ENCODE results near the gene ASB4. TPM values are rescaled to one million over a fixed set of nuclear protein-coding genes. Genes with fewer than 3 reads are reported as not detected.

The ASB4 gene
- total RNA-seq, 1 experiment from 2014 or later: not detected

- no peaks in the 10 kb centered on the region for H3K9me3 ChIP-seq (ENCODE audit: low read depth, low read length, poor library complexity, severe bottlenecking)
- no peaks in the 10 kb centered on the region for H3K36me3 ChIP-seq (ENCODE audit: insufficient read depth, low read length, poor library complexity, severe bottlenecking)
- TF ChIP-seq, protein P1, sequence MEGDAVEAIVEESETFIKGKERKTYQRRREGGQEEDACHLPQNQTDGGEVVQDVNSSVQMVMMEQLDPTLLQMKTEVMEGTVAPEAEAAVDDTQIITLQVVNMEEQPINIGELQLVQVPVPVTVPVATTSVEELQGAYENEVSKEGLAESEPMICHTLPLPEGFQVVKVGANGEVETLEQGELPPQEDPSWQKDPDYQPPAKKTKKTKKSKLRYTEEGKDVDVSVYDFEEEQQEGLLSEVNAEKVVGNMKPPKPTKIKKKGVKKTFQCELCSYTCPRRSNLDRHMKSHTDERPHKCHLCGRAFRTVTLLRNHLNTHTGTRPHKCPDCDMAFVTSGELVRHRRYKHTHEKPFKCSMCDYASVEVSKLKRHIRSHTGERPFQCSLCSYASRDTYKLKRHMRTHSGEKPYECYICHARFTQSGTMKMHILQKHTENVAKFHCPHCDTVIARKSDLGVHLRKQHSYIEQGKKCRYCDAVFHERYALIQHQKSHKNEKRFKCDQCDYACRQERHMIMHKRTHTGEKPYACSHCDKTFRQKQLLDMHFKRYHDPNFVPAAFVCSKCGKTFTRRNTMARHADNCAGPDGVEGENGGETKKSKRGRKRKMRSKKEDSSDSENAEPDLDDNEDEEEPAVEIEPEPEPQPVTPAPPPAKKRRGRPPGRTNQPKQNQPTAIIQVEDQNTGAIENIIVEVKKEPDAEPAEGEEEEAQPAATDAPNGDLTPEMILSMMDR (conservative IDR thresholded peaks at IDR 0.05; ENCODE audit: low read depth, low read length): no peak
- no peak for TF ChIP-seq EZH2 (IDR thresholded peaks at IDR 0.05; ENCODE audit: borderline replicate concordance, low read depth, low read length, poor library complexity, severe bottlenecking)
- no peak for DNase-seq (ENCODE audit: low spot score)
- CTCF ChIA-PET: no interaction called here
- H3K4me3 ChIP-seq (ENCODE audit: low read depth, low read length, poor library complexity, severe bottlenecking): no peak overlapping the region
- POLR2A ChIA-PET (ENCODE audit: low non-redundant PET): no interaction called here
- H3K4me1 ChIP-seq (ENCODE audit: insufficient read depth, low read length, poor library complexity, severe bottlenecking): no peaks in the 10 kb centered on the region
- peaks cover 14% of the 10 kb centered on the region for H3K27me3 ChIP-seq (replicated peaks; ENCODE audit: insufficient read depth, low read depth, low read length, poor library complexity)
- H3K27ac ChIP-seq (ENCODE audit: low read depth, low read length, poor library complexity, severe bottlenecking): no peak overlapping the region
- BruUV-seq (replicated peaks): no TSS peak
- intact Hi-C loops (cut with micrococcal nuclease; ENCODE audit: unreplicated experiment): no loop called here
Observed at GRCh38 chr7:95517458-95517857, 31.7 kb downstream of the ASB4 start.

- H3K4me1 ChIP-seq (ENCODE audit: insufficient read depth, low read length, poor library complexity, severe bottlenecking): no peaks in the 10 kb centered on the region
- TF ChIP-seq, protein P1 (conservative IDR thresholded peaks at IDR 0.05; ENCODE audit: low read depth, low read length): no peak
- TF ChIP-seq EZH2 (IDR thresholded peaks at IDR 0.05; ENCODE audit: borderline replicate concordance, low read depth, low read length, poor library complexity, severe bottlenecking): no peak
- H3K9me3 ChIP-seq (ENCODE audit: low read depth, low read length, poor library complexity, severe bottlenecking): no peaks in the 10 kb centered on the region
- peaks cover 17% of the 10 kb centered on the region for H3K27me3 ChIP-seq (replicated peaks; ENCODE audit: insufficient read depth, low read depth, low read length, poor library complexity)
- no TSS peak for BruUV-seq (replicated peaks)
- no peak overlapping the region for H3K4me3 ChIP-seq (ENCODE audit: low read depth, low read length, poor library complexity, severe bottlenecking)
- ChIA-PET POLR2A (ENCODE audit: low non-redundant PET) (no interaction called here), CTCF (no interaction called here)
- DNase-seq (ENCODE audit: low spot score): no peak
- H3K36me3 ChIP-seq (ENCODE audit: insufficient read depth, low read length, poor library complexity, severe bottlenecking): no peaks in the 10 kb centered on the region
- intact Hi-C loops (cut with micrococcal nuclease; ENCODE audit: unreplicated experiment): no loop called here
- H3K27ac ChIP-seq (ENCODE audit: low read depth, low read length, poor library complexity, severe bottlenecking): no peak overlapping the region
Observed at GRCh38 chr7:95517870-95518269, 32.1 kb downstream of the ASB4 start.

DNA sequence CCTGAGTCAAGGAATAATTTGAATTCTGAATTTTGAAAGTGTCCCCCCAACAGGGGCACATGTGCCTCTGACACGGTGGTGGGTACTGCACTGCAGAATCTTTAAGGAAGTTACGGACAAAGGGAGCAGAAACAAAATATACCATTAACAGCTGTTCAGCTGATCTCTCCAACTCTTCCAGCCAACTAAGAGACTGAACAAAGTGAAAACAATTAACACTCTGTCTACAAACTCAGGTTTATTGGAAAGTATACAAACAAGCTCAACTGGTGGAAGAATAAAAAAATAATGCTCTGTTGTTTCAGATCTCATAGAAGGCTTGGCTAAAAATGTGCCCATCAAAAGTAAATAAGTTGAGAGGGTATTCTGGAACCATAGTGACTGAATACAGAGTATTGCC lies 34.4 kb downstream of the ASB4 start:
- Histone ChIP-seq H3K36me3 (ENCODE audit: insufficient read depth, low read length, poor library complexity, severe bottlenecking) (no peaks in the 10 kb centered on the region), H3K27ac (ENCODE audit: low read depth, low read length, poor library complexity, severe bottlenecking) (no peak overlapping the region), H3K9me3 (ENCODE audit: low read depth, low read length, poor library complexity, severe bottlenecking) (no peaks in the 10 kb centered on the region), H3K27me3 (replicated peaks; ENCODE audit: insufficient read depth, low read depth, low read length, poor library complexity) (peaks cover 24% of the 10 kb centered on the region), H3K4me1 (ENCODE audit: insufficient read depth, low read length, poor library complexity, severe bottlenecking) (no peaks in the 10 kb centered on the region), H3K4me3 (ENCODE audit: low read depth, low read length, poor library complexity, severe bottlenecking) (no peak overlapping the region)
- no TSS peak for BruUV-seq (replicated peaks)
- ChIA-PET POLR2A (ENCODE audit: low non-redundant PET) (no interaction called here), CTCF (no interaction called here)
- TF ChIP-seq, protein P1 (conservative IDR thresholded peaks at IDR 0.05; ENCODE audit: low read depth, low read length): no peak
- TF ChIP-seq EZH2 (IDR thresholded peaks at IDR 0.05; ENCODE audit: borderline replicate concordance, low read depth, low read length, poor library complexity, severe bottlenecking): no peak
- intact Hi-C loops (cut with micrococcal nuclease; ENCODE audit: unreplicated experiment): loop anchor here (10.0 kb wide), 1 partner anchor 355 kb away; no protein-coding TSS in a partner anchor
- no peak for DNase-seq (ENCODE audit: low spot score)

Measured in A673 (cell line).